ENCODE measurements around the gene YPEL4.

DNA sequence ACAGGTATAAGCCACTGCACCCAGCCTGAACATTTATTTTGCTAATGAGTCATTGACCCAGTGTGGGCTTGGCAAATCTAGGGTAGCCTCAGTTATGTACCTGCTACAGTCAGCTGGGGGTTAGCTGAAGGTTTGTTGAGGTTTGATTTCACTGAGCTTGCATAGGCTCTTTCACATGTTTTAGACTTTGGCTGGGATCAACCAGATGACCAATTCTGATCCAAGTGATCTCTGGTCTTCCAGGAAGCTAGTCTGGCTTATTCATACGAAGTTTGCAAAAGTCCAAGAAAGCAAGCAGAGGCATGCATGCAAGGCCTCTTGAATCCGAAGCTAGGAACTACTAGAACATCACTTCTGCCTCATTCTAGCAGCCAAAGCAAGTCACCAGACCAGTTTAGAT is 31.3 kb downstream of the YPEL4 start:
- TF ChIP-seq, protein P1, sequence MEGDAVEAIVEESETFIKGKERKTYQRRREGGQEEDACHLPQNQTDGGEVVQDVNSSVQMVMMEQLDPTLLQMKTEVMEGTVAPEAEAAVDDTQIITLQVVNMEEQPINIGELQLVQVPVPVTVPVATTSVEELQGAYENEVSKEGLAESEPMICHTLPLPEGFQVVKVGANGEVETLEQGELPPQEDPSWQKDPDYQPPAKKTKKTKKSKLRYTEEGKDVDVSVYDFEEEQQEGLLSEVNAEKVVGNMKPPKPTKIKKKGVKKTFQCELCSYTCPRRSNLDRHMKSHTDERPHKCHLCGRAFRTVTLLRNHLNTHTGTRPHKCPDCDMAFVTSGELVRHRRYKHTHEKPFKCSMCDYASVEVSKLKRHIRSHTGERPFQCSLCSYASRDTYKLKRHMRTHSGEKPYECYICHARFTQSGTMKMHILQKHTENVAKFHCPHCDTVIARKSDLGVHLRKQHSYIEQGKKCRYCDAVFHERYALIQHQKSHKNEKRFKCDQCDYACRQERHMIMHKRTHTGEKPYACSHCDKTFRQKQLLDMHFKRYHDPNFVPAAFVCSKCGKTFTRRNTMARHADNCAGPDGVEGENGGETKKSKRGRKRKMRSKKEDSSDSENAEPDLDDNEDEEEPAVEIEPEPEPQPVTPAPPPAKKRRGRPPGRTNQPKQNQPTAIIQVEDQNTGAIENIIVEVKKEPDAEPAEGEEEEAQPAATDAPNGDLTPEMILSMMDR (conservative IDR thresholded peaks at IDR 0.05; ENCODE audit: low read depth, low read length) = no peak
- TF ChIP-seq EZH2 (IDR thresholded peaks at IDR 0.05; ENCODE audit: borderline replicate concordance, low read depth, low read length, poor library complexity, severe bottlenecking) = no peak
